Uterus (tissue), 4 donors: ENCODE results near the gene CREB3L2. TPM values are rescaled to one million over a fixed set of nuclear protein-coding genes. Genes with fewer than 3 reads are reported as not detected.

Experiments used
- DNase-seq, 2 donors: peaks; one replicate each; pipeline ENCODE4 v3.0.0-alpha.2; 2019 to 2020
- H3K27ac ChIP-seq, 2 donors: fragments of 200-600 bp; sonication (generic); 1 replicate in 1 of 2; 2 replicates in 1 of 2; pipeline ENCODE4 v1.5.1; 2016 to 2018
- H3K27me3 ChIP-seq, 2 donors: fragments of 200-600 bp; sonication (generic); one replicate each; pipeline ENCODE4 v1.5.1; 2018 to 2019; ENCODE audit warnings: control low read depth in 1 of 2
- H3K36me3 ChIP-seq, 2 donors: fragments of 200-600 bp; sonication (generic); one replicate each; pipeline ENCODE4 v1.5.1; 2019; ENCODE audit warnings: control low read depth in 1 of 2
- H3K4me1 ChIP-seq, 2 donors: fragments of 200-600 bp; sonication (generic); one replicate each; pipeline ENCODE4 v1.5.1; 2018 to 2019; ENCODE audit warnings: control low read depth in 1 of 2
- H3K4me3 ChIP-seq, 2 donors: fragments of 200-600 bp; sonication (generic); 1 replicate in 1 of 2; 2 replicates in 1 of 2; pipeline ENCODE4 v1.5.1; 2018 to 2019; ENCODE audit warnings: mild to moderate bottlenecking in 1 of 2
- H3K9me3 ChIP-seq, 2 donors: fragments of 200-600 bp; sonication (generic); one replicate each; pipeline ENCODE4 v1.5.1; 2019; ENCODE audit warnings: control low read depth in 1 of 2
- CTCF ChIP-seq, 4 experiments: fragments of 200-600 bp in 2 of 4; fragments of 450-650 bp in 2 of 4; sonication (generic) in 2 of 4; IDR thresholded peaks; one replicate each; pipeline ENCODE4 v1.5.1; 2016 to 2019; ENCODE audit warnings: antibody characterized with exemption in 4 of 4, mild to moderate bottlenecking in 2 of 4, moderate library complexity in 1 of 4
- POLR2A ChIP-seq, 2 donors: fragments of 450-650 bp; IDR thresholded peaks; one replicate each; pipeline ENCODE4 v1.6.1; 2016; ENCODE audit warnings: antibody characterized with exemption in 2 of 2, mild to moderate bottlenecking in 1 of 2, moderate library complexity in 1 of 2
- intact Hi-C: fragments of 100-400 bp; cut with DNase I; formaldehyde crosslinking; loops from one replicate; pipeline ENCODE4 v1.15.1; 2023; ENCODE audit warnings: low total_unique reads
- total RNA-seq, 4 donors: library from RNA; depleted of rRNA in 3 of 4; stranded (reverse); fragments of >200 nt in 3 of 4; gene quantifications; one replicate each; pipeline versions ENCODE4 v1.1.0 to v1.2.4, GENCODE V29; 2014 to 2023
- donor health status: DM: yes; HTN: yes; CAD: no.

Gene CREB3L2
- total RNA-seq, 4 donors from 2014 or later: 24.7 to 185 (median 41.1) TPM

- no peak overlapping the region for H3K4me3 ChIP-seq
- no peak overlapping the region for H3K27ac ChIP-seq
- no peaks in the 10 kb centered on the region for H3K27me3 ChIP-seq
- H3K9me3 ChIP-seq: no peaks in the 10 kb centered on the region
- intact Hi-C loops: no loop called here
- H3K4me1 ChIP-seq: no peaks in the 10 kb centered on the region
- DNase-seq: no peak
- TF ChIP-seq POLR2A (IDR thresholded peaks at IDR 0.05): no peak
- no peak for TF ChIP-seq CTCF (IDR thresholded peaks at IDR 0.05)
- H3K36me3 ChIP-seq: no peaks in the 10 kb centered on the region
These were observed 163.1 kb downstream of the CREB3L2 start for GRCh38 chr7:137838706-137839315.

- intact Hi-C loops: no loop called here
- TF ChIP-seq CTCF (IDR thresholded peaks at IDR 0.05) (no peak), POLR2A (IDR thresholded peaks at IDR 0.05) (no peak)
These were observed 165.3 kb downstream of the CREB3L2 start for GRCh38 chr7:137836541-137836940.

GRCh38 chr7:137836113-137836509 is 165.8 kb downstream of the CREB3L2 start:
- peaks cover 0 to 4% of the 10 kb centered on the region in 2 donors for H3K9me3 ChIP-seq
- intact Hi-C loops: no loop called here
- TF ChIP-seq CTCF (IDR thresholded peaks at IDR 0.05) (no peak), POLR2A (IDR thresholded peaks at IDR 0.05) (no peak)
- H3K27me3 ChIP-seq: no peaks in the 10 kb centered on the region
- no peak for DNase-seq
- H3K4me3 ChIP-seq: no peak overlapping the region
- H3K27ac ChIP-seq: no peak overlapping the region
- H3K36me3 ChIP-seq: no peaks in the 10 kb centered on the region
- no peaks in the 10 kb centered on the region for H3K4me1 ChIP-seq

More at GRCh38 chr7:137836541-137836940, 165.3 kb downstream of the CREB3L2 start:
- Histone ChIP-seq H3K27ac (no peak overlapping the region), H3K4me3 (no peak overlapping the region), H3K36me3 (no peaks in the 10 kb centered on the region), H3K27me3 (no peaks in the 10 kb centered on the region), H3K4me1 (no peaks in the 10 kb centered on the region), H3K9me3 (peaks cover 0 to 4% of the 10 kb centered on the region in 2 donors)
- no peak for DNase-seq

GRCh38 chr7:137835486-137836112 is 166.3 kb downstream of the CREB3L2 start:
- no peak for DNase-seq
- Histone ChIP-seq H3K27me3 (no peaks in the 10 kb centered on the region), H3K27ac (no peak overlapping the region)

More at GRCh38 chr7:137835486-137836112, 166.3 kb downstream of the CREB3L2 start:
- TF ChIP-seq POLR2A (IDR thresholded peaks at IDR 0.05) (no peak), CTCF (IDR thresholded peaks at IDR 0.05) (no peak)
- H3K4me1 ChIP-seq: no peaks in the 10 kb centered on the region
- no peak overlapping the region for H3K4me3 ChIP-seq
- intact Hi-C loops: no loop called here
- H3K9me3 ChIP-seq: peaks cover 0 to 4% of the 10 kb centered on the region in 2 donors
- no peaks in the 10 kb centered on the region for H3K36me3 ChIP-seq
